Spleen (tissue), 11 donors: Measurements from ENCODE around the gene KIAA0586. TPM values are rescaled to one million over a fixed set of nuclear protein-coding genes. Genes with fewer than 3 reads are reported as not detected.

Source experiments
- DNase-seq: peaks from one replicate; pipeline ENCODE4 v3.0.0-alpha.2; 2020
- H3K27ac ChIP-seq, 8 donors: fragments of 200-600 bp; sonication (generic) in 7 of 8; 1 replicate in 4 of 8; 2 replicates in 4 of 8; pipeline versions ENCODE4 v1.5.0 to v1.8.0; 2016 to 2021; ENCODE audit warnings: inconsistent platforms in 4 of 8, mild to moderate bottlenecking in 4 of 8, moderate library complexity in 1 of 8
- H3K27me3 ChIP-seq, 7 donors: fragments of 200-600 bp; sonication (generic) in 6 of 7; replicated peaks in 1 of 7; 1 replicate in 4 of 7; 2 replicates in 3 of 7; pipeline versions ENCODE4 v1.5.0 to v1.8.0; 2016 to 2021; ENCODE audit warnings: inconsistent platforms in 3 of 7, mild to moderate bottlenecking in 1 of 7
- H3K36me3 ChIP-seq, 6 donors: fragments of 200-600 bp; sonication (generic) in 5 of 6; 1 replicate in 4 of 6; 2 replicates in 2 of 6; pipeline versions ENCODE4 v1.5.0 to v1.8.0; 2016 to 2021; ENCODE audit warnings: inconsistent platforms in 2 of 6
- H3K4me1 ChIP-seq, 6 donors: fragments of 200-600 bp; sonication (generic) in 5 of 6; 1 replicate in 3 of 6; 2 replicates in 3 of 6; pipeline versions ENCODE4 v1.5.0 to v1.8.0; 2016 to 2021; ENCODE audit warnings: inconsistent platforms in 3 of 6
- H3K4me3 ChIP-seq, 8 donors: fragments of 200-600 bp; sonication (generic) in 7 of 8; 1 replicate in 4 of 8; 2 replicates in 4 of 8; pipeline versions ENCODE4 v1.5.0 to v1.8.0; 2016 to 2021; ENCODE audit warnings: inconsistent platforms in 4 of 8, mild to moderate bottlenecking in 4 of 8, moderate library complexity in 2 of 8
- H3K9me3 ChIP-seq, 8 donors: fragments of 200-600 bp; sonication (generic) in 7 of 8; 1 replicate in 4 of 8; 2 replicates in 4 of 8; pipeline versions ENCODE4 v1.5.0 to v1.8.0; 2016 to 2021; ENCODE audit warnings: inconsistent platforms in 4 of 8
- POLR2A ChIP-seq, 3 donors: fragments of 450-650 bp; IDR thresholded peaks; one replicate each; pipeline ENCODE4 v1.5.1; 2017; ENCODE audit warnings: antibody characterized with exemption in 3 of 3, mild to moderate bottlenecking in 1 of 3
- POLR2AphosphoS5 ChIP-seq, 3 donors: sonication (generic); formaldehyde crosslinking; IDR thresholded peaks; one replicate each; pipeline ENCODE4 v1.5.1; 2017; ENCODE audit warnings: antibody characterized with exemption in 3 of 3
- WGBS, 5 donors: extraction: QIAGEN DNeasy Blood & Tissue Kit in 3 of 5; methylation state at CpG; one replicate each; pipeline versions ENCODE4 v1.1.5 to v1.1.7; 2013 to 2018; 5-methylcytosine and 5-hydroxymethylcytosine counted together
- intact Hi-C: fragments of 100-400 bp; cut with DNase I; formaldehyde crosslinking; loops from one replicate; pipeline ENCODE4 v1.15.0; 2023; ENCODE audit warnings: low total_unique reads
- polyA plus RNA-seq, 3 donors: library from polyadenylated mRNA; stranded (reverse); fragments of 200-250 nt; gene quantifications; one replicate each; pipeline ENCODE4 v1.2.1, GENCODE V29; 2013
- total RNA-seq, 7 donors: library from RNA; depleted of rRNA in 3 of 7; stranded (reverse); fragments of >200 nt in 3 of 7; fragmentation: NEBNext Ultra II Directional in 4 of 7; extraction: Animal tissue kit (Norgen Biotek cat#: 25700) in 4 of 7; gene quantifications; one replicate each; pipeline versions ENCODE4 v1.1.0 to v1.2.1, GENCODE V29; 2016 to 2021
- TF ChIP-seq, protein P1 (sequence below), 11 experiments: fragments of 200-600 bp in 7 of 11; fragments of 450-650 bp in 4 of 11; sonication (generic) in 4 of 11; IDR thresholded peaks in 8 of 11; conservative IDR thresholded peaks in 3 of 11; 1 replicate in 7 of 11; 2 replicates in 4 of 11; pipeline versions ENCODE4 v1.4.0 to v1.8.0; 2016 to 2021; ENCODE audit warnings: antibody characterized with exemption in 11 of 11, inconsistent platforms in 4 of 11, mild to moderate bottlenecking in 1 of 11
- donor health status: healthy with polysubstance abuse.
- donor health status: DM: no; HTN: no; CAD: no; lungs with moderate emphysema.
- donor health status: DM: no; HTN: no; CAD: no.
- donor health status: Bipolar disorder and iron deficiency.
- donor health status: healthy.
- donor health status: DM: no; HTN: no; CAD: no.
- donor health status: DM: yes; HTN: yes; CAD: no.

The KIAA0586 gene
- total and polyA plus RNA-seq, 10 donors, result 4.7 to 27.5 (median 20.1) TPM

DNA sequence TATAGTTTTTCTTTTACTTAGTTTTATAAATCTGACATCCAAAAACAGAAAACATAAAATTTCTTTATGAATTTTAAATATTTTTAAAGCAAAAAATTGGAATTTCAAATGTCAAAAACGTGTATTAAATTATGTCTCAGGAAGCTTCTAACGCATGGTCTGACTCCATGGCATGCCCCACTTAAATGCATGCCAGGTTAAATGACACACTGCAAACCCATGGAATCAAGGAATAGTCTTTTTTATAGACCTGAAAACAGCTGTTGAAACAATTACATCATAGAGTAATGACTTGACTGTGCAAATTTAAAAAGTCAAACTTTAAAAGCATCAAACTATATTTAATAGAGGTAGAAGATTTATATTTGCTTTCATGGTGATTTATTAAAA lies 114.1 kb downstream of the KIAA0586 start:
- TF ChIP-seq, protein P1, sequence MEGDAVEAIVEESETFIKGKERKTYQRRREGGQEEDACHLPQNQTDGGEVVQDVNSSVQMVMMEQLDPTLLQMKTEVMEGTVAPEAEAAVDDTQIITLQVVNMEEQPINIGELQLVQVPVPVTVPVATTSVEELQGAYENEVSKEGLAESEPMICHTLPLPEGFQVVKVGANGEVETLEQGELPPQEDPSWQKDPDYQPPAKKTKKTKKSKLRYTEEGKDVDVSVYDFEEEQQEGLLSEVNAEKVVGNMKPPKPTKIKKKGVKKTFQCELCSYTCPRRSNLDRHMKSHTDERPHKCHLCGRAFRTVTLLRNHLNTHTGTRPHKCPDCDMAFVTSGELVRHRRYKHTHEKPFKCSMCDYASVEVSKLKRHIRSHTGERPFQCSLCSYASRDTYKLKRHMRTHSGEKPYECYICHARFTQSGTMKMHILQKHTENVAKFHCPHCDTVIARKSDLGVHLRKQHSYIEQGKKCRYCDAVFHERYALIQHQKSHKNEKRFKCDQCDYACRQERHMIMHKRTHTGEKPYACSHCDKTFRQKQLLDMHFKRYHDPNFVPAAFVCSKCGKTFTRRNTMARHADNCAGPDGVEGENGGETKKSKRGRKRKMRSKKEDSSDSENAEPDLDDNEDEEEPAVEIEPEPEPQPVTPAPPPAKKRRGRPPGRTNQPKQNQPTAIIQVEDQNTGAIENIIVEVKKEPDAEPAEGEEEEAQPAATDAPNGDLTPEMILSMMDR (IDR thresholded peaks at IDR 0.05 in 8 of 11, conservative IDR thresholded peaks at IDR 0.05 in 3 of 11), result no peak
- TF ChIP-seq POLR2AphosphoS5 (IDR thresholded peaks at IDR 0.05) (no peak), POLR2A (IDR thresholded peaks at IDR 0.05) (no peak)
- peaks cover 0 to 36% (median 0%) of the 10 kb centered on the region in 6 donors for H3K36me3 ChIP-seq
- 86 to 95% (median 93%) methylated on average over 2 of the region's 2 CpGs for WGBS, 5 donors
- H3K4me1 ChIP-seq, result no peaks in the 10 kb centered on the region
- H3K9me3 ChIP-seq, result peaks cover 0 to 3% (median 0%) of the 10 kb centered on the region in 8 donors
- no peaks in the 10 kb centered on the region for H3K27me3 ChIP-seq
- intact Hi-C loops, result no loop called here
- H3K27ac ChIP-seq, result no peak overlapping the region
- H3K4me3 ChIP-seq, result no peak overlapping the region
- no peak for DNase-seq

DNA sequence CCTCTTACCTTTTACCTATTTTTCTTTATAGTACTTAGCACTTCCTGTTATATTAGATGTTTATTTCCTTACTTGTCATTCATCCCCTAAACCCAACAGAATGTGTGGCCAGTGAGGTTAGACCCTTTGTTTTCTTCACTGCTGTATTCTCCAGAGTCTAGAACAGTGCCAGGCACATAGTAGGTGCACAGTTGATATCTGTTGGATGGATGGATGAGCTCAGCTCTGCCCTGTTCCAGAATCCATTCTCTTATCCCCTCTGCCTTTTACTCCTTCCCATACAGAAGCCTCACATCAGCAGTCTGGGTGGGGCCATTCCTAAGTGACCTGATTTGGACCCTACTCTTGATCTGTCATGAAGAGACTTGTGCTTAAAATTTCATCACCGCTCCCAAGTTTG lies 115.7 kb downstream of the KIAA0586 start:
- no peaks in the 10 kb centered on the region for H3K27me3 ChIP-seq
- 96 to 100% (median 97%) methylated on average over 1 of the region's 1 CpG for WGBS, 5 donors
- DNase-seq, result no peak
- intact Hi-C loops, result no loop called here
- peaks cover 0 to 3% (median 0%) of the 10 kb centered on the region in 8 donors for H3K9me3 ChIP-seq
- peaks cover 0 to 44% (median 0%) of the 10 kb centered on the region in 6 donors for H3K36me3 ChIP-seq
- H3K4me1 ChIP-seq, result no peaks in the 10 kb centered on the region
- no peak overlapping the region for H3K4me3 ChIP-seq
- no peak overlapping the region for H3K27ac ChIP-seq
- TF ChIP-seq POLR2A (IDR thresholded peaks at IDR 0.05) (no peak), POLR2AphosphoS5 (IDR thresholded peaks at IDR 0.05) (no peak)
- TF ChIP-seq, protein P1 (IDR thresholded peaks at IDR 0.05 in 8 of 11, conservative IDR thresholded peaks at IDR 0.05 in 3 of 11), result no peak

- intact Hi-C loops, result no loop called here
- no peak for DNase-seq
- 91 to 97% (median 95%) methylated on average over 10 of the region's 10 CpGs for WGBS, 5 donors
- H3K9me3 ChIP-seq, result peaks cover 0 to 3% (median 0%) of the 10 kb centered on the region in 8 donors
- TF ChIP-seq POLR2A (IDR thresholded peaks at IDR 0.05), result no peak
- TF ChIP-seq POLR2AphosphoS5 (IDR thresholded peaks at IDR 0.05), result no peak
- TF ChIP-seq, protein P1 (IDR thresholded peaks at IDR 0.05 in 8 of 11, conservative IDR thresholded peaks at IDR 0.05 in 3 of 11), result no peak
- H3K4me3 ChIP-seq, result no peak overlapping the region
- peaks cover 0 to 39% (median 0%) of the 10 kb centered on the region in 6 donors for H3K36me3 ChIP-seq
- H3K27me3 ChIP-seq, result no peaks in the 10 kb centered on the region
- H3K4me1 ChIP-seq, result no peaks in the 10 kb centered on the region
- no peak overlapping the region for H3K27ac ChIP-seq
Observed at GRCh38 chr14:58547649-58548048, 120.1 kb downstream of the KIAA0586 start.

DNA sequence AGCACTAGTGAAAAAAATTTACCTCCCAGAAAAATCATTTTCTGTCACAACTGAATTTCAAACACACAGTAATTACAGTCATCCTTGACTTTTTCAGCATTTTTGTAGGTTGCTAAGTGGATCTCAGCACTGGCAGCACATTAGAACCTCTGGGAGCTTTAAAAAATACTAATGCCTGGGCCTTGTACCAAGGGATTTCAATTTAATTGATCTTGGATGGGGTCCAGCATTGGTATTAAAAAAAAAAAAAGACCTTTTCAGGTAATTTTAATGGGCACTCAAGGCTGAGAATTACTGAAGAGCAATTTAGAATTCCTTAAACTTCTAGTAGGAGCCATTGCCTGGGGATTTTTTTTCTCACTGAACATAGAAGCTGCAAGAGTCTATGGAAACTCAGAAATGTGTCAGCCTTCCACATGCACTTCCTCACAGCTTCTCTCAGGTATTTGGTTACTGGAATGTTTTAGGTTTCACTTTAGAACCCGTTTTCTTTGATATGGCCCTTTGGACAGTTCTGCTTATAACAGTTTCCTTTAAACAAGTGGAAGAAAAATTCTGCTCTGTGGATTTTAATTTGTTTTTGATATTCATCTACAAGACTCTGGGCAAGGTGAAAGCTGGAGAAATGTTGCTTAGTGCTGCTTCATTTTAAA lies 121.7 kb downstream of the KIAA0586 start:
- no peaks in the 10 kb centered on the region for H3K27me3 ChIP-seq
- H3K27ac ChIP-seq, result no peak overlapping the region
- H3K4me3 ChIP-seq, result no peak overlapping the region
- H3K9me3 ChIP-seq, result no peaks in the 10 kb centered on the region
- no peak for DNase-seq
- 29 to 57% (median 49%) methylated on average over 1 of the region's 1 CpG for WGBS, 5 donors
- no peaks in the 10 kb centered on the region for H3K4me1 ChIP-seq
- TF ChIP-seq, protein P1 (IDR thresholded peaks at IDR 0.05 in 8 of 11, conservative IDR thresholded peaks at IDR 0.05 in 3 of 11), result no peak
- TF ChIP-seq POLR2A (IDR thresholded peaks at IDR 0.05), result no peak
- TF ChIP-seq POLR2AphosphoS5 (IDR thresholded peaks at IDR 0.05), result no peak
- intact Hi-C loops, result no loop called here
- peaks cover 0 to 26% (median 0%) of the 10 kb centered on the region in 6 donors for H3K36me3 ChIP-seq
